Progenitor cell of endocrine pancreas (in vitro differentiated cells): Measurements from ENCODE around the gene CYTH1. TPM values are rescaled to one million over a fixed set of nuclear protein-coding genes. Genes with fewer than 3 reads are reported as not detected.

Experiments used
- DNase-seq: peaks from one replicate; pipeline ENCODE4 v3.0.0; 2021; ENCODE audit warnings: low spot score; ENCODE audit not compliant: unreplicated experiment
- H3K27ac Mint-ChIP-seq: 2 replicates; pipeline ENCODE4 v1.8.0; 2021; ENCODE audit warnings: mild to moderate bottlenecking, moderate library complexity, mixed read lengths
- H3K27me3 Mint-ChIP-seq: 2 replicates; pipeline ENCODE4 v1.8.0; 2021; ENCODE audit warnings: mixed read lengths
- H3K36me3 Mint-ChIP-seq: 2 replicates; pipeline ENCODE4 v1.8.0; 2022; ENCODE audit warnings: mixed read lengths; ENCODE audit not compliant: insufficient read depth
- H3K4me1 Mint-ChIP-seq: 2 replicates; pipeline ENCODE4 v1.8.0; 2021; ENCODE audit warnings: low read depth, mixed read lengths
- H3K4me3 Mint-ChIP-seq: 2 replicates; pipeline ENCODE4 v1.8.0; 2021; ENCODE audit warnings: low read depth, mild to moderate bottlenecking, moderate library complexity, mixed read lengths
- H3K9me3 Mint-ChIP-seq: 2 replicates; pipeline ENCODE4 v1.8.0; 2021; ENCODE audit warnings: low read depth, mixed read lengths
- long read RNA-seq: library from polyadenylated mRNA; unstranded; transcript quantifications from one replicate; pipeline ENCODE4 v2.0.0, GENCODE V29; 2020
- total RNA-seq: library from RNA; stranded (reverse); gene quantifications from 2 replicates; pipeline ENCODE4 v1.2.1, GENCODE V29; 2021
- TF ChIP-seq, protein P1 (sequence below): fragments of 200-600 bp; sonication (generic); IDR thresholded peaks from one replicate; pipeline ENCODE4 v1.5.0; 2021; ENCODE audit warnings: antibody characterized with exemption, mild to moderate bottlenecking; ENCODE audit not compliant: unreplicated experiment

Gene CYTH1, protein sequence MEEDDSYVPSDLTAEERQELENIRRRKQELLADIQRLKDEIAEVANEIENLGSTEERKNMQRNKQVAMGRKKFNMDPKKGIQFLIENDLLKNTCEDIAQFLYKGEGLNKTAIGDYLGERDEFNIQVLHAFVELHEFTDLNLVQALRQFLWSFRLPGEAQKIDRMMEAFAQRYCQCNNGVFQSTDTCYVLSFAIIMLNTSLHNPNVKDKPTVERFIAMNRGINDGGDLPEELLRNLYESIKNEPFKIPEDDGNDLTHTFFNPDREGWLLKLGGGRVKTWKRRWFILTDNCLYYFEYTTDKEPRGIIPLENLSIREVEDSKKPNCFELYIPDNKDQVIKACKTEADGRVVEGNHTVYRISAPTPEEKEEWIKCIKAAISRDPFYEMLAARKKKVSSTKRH
- 30.1 and 33.3 TPM in 2 replicates for total RNA-seq
- long read RNA-seq, full-length matches to known transcripts = 22 of 45 reads
- long read RNA-seq, partial matches to known transcripts = 12 of 45 reads
- long read RNA-seq, other reads (novel, unspliced or antisense) = 11 of 45 reads

DNA sequence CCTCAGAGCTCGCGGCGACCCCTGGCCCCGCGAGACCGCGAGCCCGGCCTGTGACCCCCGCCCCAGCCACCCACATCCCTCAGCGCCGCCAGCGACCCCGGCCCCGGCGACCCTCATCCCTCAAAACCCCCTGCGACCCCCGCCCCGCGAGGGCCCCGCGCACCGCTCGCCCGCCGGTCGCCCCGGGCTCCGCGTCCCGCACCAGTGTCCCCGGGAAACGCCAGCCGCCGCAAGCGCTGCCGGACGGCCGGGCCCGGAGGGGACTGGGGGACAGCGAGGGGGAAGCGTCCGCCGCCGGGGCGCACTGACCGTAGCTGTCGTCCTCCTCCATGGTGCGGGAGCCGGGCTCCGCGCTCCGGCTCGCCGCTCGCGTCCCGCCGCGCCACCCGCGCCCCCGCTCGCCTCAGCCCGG, at the start of gene CYTH1:
TSS of gene CYTH1 (minus strand) at position 381 of the 412 bp plus-strand sequence. CDS start at position 331, 50 bp downstream.
- Mint-ChIP-seq H3K4me3 (peak within 1 kb of the TSS; percentile 82), H3K27ac (peak within 1 kb of the TSS; percentile 94), H3K4me1 (peaks cover 21% of the 10 kb centered on the region), H3K9me3 (no peaks in the 10 kb centered on the region), H3K27me3 (no peaks in the 10 kb centered on the region), H3K36me3 (no peaks in the 10 kb centered on the region)
- DNase-seq = no peak
- TF ChIP-seq, protein P1, sequence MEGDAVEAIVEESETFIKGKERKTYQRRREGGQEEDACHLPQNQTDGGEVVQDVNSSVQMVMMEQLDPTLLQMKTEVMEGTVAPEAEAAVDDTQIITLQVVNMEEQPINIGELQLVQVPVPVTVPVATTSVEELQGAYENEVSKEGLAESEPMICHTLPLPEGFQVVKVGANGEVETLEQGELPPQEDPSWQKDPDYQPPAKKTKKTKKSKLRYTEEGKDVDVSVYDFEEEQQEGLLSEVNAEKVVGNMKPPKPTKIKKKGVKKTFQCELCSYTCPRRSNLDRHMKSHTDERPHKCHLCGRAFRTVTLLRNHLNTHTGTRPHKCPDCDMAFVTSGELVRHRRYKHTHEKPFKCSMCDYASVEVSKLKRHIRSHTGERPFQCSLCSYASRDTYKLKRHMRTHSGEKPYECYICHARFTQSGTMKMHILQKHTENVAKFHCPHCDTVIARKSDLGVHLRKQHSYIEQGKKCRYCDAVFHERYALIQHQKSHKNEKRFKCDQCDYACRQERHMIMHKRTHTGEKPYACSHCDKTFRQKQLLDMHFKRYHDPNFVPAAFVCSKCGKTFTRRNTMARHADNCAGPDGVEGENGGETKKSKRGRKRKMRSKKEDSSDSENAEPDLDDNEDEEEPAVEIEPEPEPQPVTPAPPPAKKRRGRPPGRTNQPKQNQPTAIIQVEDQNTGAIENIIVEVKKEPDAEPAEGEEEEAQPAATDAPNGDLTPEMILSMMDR = no peak

DNA sequence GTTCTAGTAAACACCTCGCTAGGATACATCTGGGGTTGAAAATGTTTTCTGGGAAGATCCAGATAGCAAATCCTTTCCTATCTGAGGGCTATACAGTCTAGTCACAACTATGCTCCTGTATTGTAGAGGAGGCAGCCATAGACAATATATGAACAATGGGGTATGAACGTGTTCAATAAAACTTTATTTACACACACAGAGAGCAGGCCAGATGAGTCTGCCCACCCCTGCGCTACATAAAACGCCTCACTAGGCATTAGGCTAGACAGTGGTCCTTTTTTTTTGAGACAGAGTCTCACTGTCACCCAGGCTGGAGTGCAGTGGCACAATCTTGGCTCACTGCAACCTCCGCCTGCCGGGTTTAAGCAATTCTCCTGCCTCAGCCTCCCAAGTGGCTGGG, 47.4 kb upstream of the CYTH1 start:
- DNase-seq = no peak
- peaks cover 2% of the 10 kb centered on the region for H3K4me1 Mint-ChIP-seq
- H3K4me3 Mint-ChIP-seq = no peak overlapping the region
- no peak overlapping the region for H3K27ac Mint-ChIP-seq
- H3K27me3 Mint-ChIP-seq = no peaks in the 10 kb centered on the region
- TF ChIP-seq, protein P1 = no peak
- peaks cover 31% of the 10 kb centered on the region for H3K36me3 Mint-ChIP-seq
- no peaks in the 10 kb centered on the region for H3K9me3 Mint-ChIP-seq

DNA sequence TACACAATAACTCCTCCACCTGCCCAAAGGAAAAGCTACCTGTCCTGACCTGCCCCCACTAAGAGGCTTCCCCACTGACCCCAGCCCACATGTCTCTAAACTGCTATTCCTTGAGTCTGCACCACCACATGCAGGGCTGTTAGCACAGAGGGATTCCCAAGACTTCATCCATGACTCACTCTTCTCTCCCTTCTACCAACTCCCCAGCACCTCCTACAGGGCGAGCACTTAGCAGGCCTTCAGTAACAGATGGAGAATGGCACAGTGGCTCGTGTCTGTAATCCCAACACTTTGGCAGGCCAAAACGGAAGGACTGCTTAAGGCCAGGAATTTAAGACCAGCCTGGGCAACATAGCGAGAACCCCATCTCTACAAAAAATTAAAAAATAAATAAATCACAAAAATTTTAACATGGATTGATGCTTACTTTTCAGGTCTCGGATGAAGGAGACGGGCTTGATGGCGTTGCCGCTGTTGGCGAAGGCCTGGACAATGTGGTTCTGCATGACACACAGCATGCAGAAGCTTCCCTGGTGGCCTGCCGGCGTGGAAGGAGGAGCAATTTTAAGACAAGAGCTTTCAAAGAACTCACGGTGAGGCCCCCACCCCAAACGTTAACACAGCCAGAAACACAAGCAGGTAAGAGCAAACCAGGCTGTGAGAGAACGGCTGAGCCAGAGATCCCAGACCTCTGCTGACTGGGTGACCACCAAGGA, 46.6 kb upstream of the CYTH1 start:
- H3K4me3 Mint-ChIP-seq = no peak overlapping the region
- H3K9me3 Mint-ChIP-seq = no peaks in the 10 kb centered on the region
- no peaks in the 10 kb centered on the region for H3K27me3 Mint-ChIP-seq
- peaks cover 34% of the 10 kb centered on the region for H3K36me3 Mint-ChIP-seq
- H3K4me1 Mint-ChIP-seq = peaks cover 2% of the 10 kb centered on the region
- no peak for DNase-seq
- no peak overlapping the region for H3K27ac Mint-ChIP-seq
- TF ChIP-seq, protein P1 = no peak

DNA sequence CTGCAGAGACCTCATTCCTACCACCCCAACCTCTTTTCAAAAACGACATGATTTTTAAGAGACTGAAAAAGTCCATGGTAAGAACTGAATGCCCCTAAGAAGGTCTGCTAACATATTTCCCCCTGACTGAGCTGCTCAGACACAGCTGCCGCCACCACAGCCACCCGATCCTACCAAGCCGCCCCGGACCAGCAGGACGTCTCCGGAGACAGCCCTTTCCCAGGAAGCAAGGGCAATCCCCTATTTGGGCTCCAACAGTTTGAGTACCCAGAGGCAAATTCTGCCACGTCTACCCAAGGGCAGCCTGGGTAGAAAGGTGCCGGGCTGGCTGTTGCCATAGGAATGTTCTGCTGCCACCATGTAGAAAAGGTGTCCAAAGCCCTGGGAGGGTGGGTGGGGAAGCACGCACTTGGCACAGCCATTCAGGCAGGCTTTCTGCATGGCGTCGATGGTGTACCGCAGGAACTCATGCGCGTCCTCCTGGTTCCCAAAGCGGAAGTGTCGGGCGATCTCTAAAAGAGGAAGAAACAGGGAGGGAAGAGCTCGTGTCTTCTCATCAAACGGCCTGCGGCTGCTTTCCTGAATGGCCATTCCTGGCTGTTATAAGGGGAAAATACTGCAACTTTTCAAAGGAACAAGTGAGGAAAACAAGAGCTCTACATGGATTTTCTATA, 44.9 kb upstream of the CYTH1 start:
- H3K36me3 Mint-ChIP-seq = peaks cover 38% of the 10 kb centered on the region
- peaks cover 2% of the 10 kb centered on the region for H3K4me1 Mint-ChIP-seq
- H3K4me3 Mint-ChIP-seq = no peak overlapping the region
- TF ChIP-seq, protein P1 = no peak
- H3K9me3 Mint-ChIP-seq = no peaks in the 10 kb centered on the region
- no peak overlapping the region for H3K27ac Mint-ChIP-seq
- DNase-seq = no peak
- no peaks in the 10 kb centered on the region for H3K27me3 Mint-ChIP-seq

DNA sequence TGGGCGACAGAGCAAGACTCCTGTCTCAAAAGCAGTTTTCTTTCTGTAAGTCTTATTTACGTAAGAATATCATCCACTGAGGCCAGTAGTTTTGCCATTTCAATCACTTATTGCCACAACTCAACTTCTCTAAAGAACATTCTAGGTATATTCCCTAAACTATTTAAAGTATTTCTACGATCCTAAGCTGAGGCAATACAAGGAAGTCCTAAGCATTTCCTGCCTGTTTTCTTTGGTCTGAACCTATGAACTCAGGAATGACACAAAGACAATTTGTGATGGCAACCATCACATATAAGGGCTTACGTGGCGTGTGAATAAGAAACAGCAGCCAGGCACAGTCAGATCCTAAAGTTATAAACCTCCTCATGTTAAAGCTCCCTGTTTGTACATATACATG, 44.3 kb upstream of the CYTH1 start:
- no peak overlapping the region for H3K27ac Mint-ChIP-seq
- H3K4me1 Mint-ChIP-seq = peaks cover 2% of the 10 kb centered on the region
- peaks cover 40% of the 10 kb centered on the region for H3K36me3 Mint-ChIP-seq
- H3K27me3 Mint-ChIP-seq = no peaks in the 10 kb centered on the region
- H3K9me3 Mint-ChIP-seq = no peaks in the 10 kb centered on the region
- no peak overlapping the region for H3K4me3 Mint-ChIP-seq
- TF ChIP-seq, protein P1 = no peak
- no peak for DNase-seq
